Panc1 (cell line): ENCODE data around the gene ABCG2. TPM values are rescaled to one million over a fixed set of nuclear protein-coding genes. Genes with fewer than 3 reads are reported as not detected.

Experiments
- ATAC-seq: fragments of 200-7000 bp; cut with Tn5 transposase; 2 replicates; pipeline ENCODE4 v1.9.1; 2020; ENCODE audit warnings: mild to moderate bottlenecking, moderate library complexity
- BruUV-seq: library from RNA; stranded (reverse); fragments of 400-500 nt; replicated peaks from 2 replicates; lab custom pipeline; 2021; lab: Mats Ljungman, UMichigan
- CTCF ChIA-PET: fragments of 300-600 bp; sonication (Branson Sonifier 250); formaldehyde crosslinking; loops from one replicate; lab custom pipeline; 2022; ENCODE audit warnings: antibody characterized with exemption; lab: Charles Lee
- POLR2A ChIA-PET: fragments of 300-600 bp; sonication (Branson Sonifier 250); formaldehyde crosslinking; loops from one replicate; lab custom pipeline; 2022; ENCODE audit warnings: antibody characterized with exemption; lab: Charles Lee
- DNase-seq: peaks from one replicate; pipeline ENCODE4 v3.0.0-alpha.2; 2010; ENCODE audit warnings: low read depth, low spot score
- H3K27ac ChIP-seq: 2 replicates; pipeline ENCODE4 v1.5.1; 2011; ENCODE audit warnings: mild to moderate bottlenecking, low read length, inconsistent platforms
- H3K27me3 ChIP-seq: fragments of 200-500 bp; sonication (Bioruptor generic); 2 replicates; pipeline ENCODE4 v1.6.0; 2014; ENCODE audit warnings: low read length, inconsistent platforms; ENCODE audit not compliant: control insufficient read depth, insufficient read depth
- H3K36me3 ChIP-seq: fragments of 200-500 bp; sonication (Bioruptor generic); 2 replicates; pipeline ENCODE4 v1.5.1; 2014; ENCODE audit warnings: inconsistent platforms, mild to moderate bottlenecking, low read length, moderate library complexity; ENCODE audit not compliant: control insufficient read depth, insufficient read depth
- H3K4me1 ChIP-seq: 2 replicates; pipeline ENCODE4 v1.5.1; 2011; ENCODE audit warnings: inconsistent platforms, mild to moderate bottlenecking, low read length, moderate library complexity; ENCODE audit not compliant: control insufficient read depth, insufficient read depth
- H3K4me3 ChIP-seq, 2 experiments: 2 replicates each; pipeline ENCODE4 v1.5.1; 2011 to 2012; ENCODE audit warnings: low read depth in 2 of 2, low read length in 2 of 2, mild to moderate bottlenecking in 2 of 2, inconsistent platforms in 1 of 2, moderate library complexity in 1 of 2
- H3K9me3 ChIP-seq: fragments of 200-500 bp; sonication (Bioruptor generic); 2 replicates; pipeline ENCODE4 v1.5.1; 2014; ENCODE audit warnings: low read depth, mild to moderate bottlenecking, inconsistent platforms, low read length, moderate library complexity; ENCODE audit not compliant: control insufficient read depth, insufficient read depth
- POLR2AphosphoS5 ChIP-seq: IDR thresholded peaks from 2 replicates; pipeline ENCODE4 v1.6.1; 2012; ENCODE audit warnings: mild to moderate bottlenecking, low read depth, low read length, moderate library complexity
- SIN3A ChIP-seq: IDR thresholded peaks from 2 replicates; pipeline ENCODE4 v1.6.1; 2012; ENCODE audit warnings: low read depth, mild to moderate bottlenecking, low read length, moderate library complexity, borderline replicate concordance; ENCODE audit not compliant: insufficient read depth
- TCF7L2 ChIP-seq: IDR thresholded peaks from 2 replicates; pipeline ENCODE4 v1.6.1; 2011; ENCODE audit warnings: mild to moderate bottlenecking, low read depth, low read length, inconsistent platforms
- in situ Hi-C: cut with HindIII; loops from 2 replicates; pipeline ENCODE4 v1.10.0; 2016; ENCODE audit warnings: low sequenced_read_pairs, low pct_unique_long_range_greater_than_20kb
- intact Hi-C: fragments of 100-400 bp; cut with micrococcal nuclease; formaldehyde crosslinking; loops from one replicate; pipeline ENCODE4 v1.10.0; 2022; ENCODE audit not compliant: unreplicated experiment
- total RNA-seq: library from RNA; stranded (reverse); gene quantifications from one replicate; pipeline ENCODE4 v1.2.1, GENCODE V29; 2021; ENCODE audit not compliant: unreplicated experiment
- TF ChIP-seq, protein P1 (sequence below), 2 experiments: IDR thresholded peaks; 2 replicates each; pipeline ENCODE4 v1.6.1; 2011 to 2012; ENCODE audit warnings: low read depth in 2 of 2, control low read depth in 1 of 2, low read length in 1 of 2, mild to moderate bottlenecking in 1 of 2, moderate library complexity in 1 of 2; ENCODE audit not compliant: insufficient read depth in 1 of 2
- TF ChIP-seq, protein P2 (sequence below): fragments of 450-650 bp; IDR thresholded peaks from 2 replicates; pipeline ENCODE4 v1.5.1; 2017; ENCODE audit warnings: mild to moderate bottlenecking

ABCG2 gene
- total RNA-seq, 1 experiment from 2014 or later, result 63.3 TPM

- intact Hi-C loops (no loop called here), in situ Hi-C loops (no loop called here)
- DNase-seq, result no peak
- BruUV-seq, result no TSS peak
- Histone ChIP-seq H3K27me3 (no peaks in the 10 kb centered on the region), H3K36me3 (no peaks in the 10 kb centered on the region), H3K4me1 (no peaks in the 10 kb centered on the region), H3K27ac (no peak overlapping the region), H3K4me3 (no peak overlapping the region), H3K9me3 (no peaks in the 10 kb centered on the region)
- ATAC-seq, result no peak
- CTCF ChIA-PET, result no interaction called here
- POLR2A ChIA-PET, result no interaction called here
- TF ChIP-seq, protein P1, sequence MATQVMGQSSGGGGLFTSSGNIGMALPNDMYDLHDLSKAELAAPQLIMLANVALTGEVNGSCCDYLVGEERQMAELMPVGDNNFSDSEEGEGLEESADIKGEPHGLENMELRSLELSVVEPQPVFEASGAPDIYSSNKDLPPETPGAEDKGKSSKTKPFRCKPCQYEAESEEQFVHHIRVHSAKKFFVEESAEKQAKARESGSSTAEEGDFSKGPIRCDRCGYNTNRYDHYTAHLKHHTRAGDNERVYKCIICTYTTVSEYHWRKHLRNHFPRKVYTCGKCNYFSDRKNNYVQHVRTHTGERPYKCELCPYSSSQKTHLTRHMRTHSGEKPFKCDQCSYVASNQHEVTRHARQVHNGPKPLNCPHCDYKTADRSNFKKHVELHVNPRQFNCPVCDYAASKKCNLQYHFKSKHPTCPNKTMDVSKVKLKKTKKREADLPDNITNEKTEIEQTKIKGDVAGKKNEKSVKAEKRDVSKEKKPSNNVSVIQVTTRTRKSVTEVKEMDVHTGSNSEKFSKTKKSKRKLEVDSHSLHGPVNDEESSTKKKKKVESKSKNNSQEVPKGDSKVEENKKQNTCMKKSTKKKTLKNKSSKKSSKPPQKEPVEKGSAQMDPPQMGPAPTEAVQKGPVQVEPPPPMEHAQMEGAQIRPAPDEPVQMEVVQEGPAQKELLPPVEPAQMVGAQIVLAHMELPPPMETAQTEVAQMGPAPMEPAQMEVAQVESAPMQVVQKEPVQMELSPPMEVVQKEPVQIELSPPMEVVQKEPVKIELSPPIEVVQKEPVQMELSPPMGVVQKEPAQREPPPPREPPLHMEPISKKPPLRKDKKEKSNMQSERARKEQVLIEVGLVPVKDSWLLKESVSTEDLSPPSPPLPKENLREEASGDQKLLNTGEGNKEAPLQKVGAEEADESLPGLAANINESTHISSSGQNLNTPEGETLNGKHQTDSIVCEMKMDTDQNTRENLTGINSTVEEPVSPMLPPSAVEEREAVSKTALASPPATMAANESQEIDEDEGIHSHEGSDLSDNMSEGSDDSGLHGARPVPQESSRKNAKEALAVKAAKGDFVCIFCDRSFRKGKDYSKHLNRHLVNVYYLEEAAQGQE (IDR thresholded peaks at IDR 0.05; ENCODE audit: insufficient read depth in 1 of 2, low read depth in 2 of 2, low read length in 1 of 2), result no peak
- TF ChIP-seq TCF7L2 (no peak), SIN3A (no peak), POLR2AphosphoS5 (no peak)
- TF ChIP-seq, protein P2, sequence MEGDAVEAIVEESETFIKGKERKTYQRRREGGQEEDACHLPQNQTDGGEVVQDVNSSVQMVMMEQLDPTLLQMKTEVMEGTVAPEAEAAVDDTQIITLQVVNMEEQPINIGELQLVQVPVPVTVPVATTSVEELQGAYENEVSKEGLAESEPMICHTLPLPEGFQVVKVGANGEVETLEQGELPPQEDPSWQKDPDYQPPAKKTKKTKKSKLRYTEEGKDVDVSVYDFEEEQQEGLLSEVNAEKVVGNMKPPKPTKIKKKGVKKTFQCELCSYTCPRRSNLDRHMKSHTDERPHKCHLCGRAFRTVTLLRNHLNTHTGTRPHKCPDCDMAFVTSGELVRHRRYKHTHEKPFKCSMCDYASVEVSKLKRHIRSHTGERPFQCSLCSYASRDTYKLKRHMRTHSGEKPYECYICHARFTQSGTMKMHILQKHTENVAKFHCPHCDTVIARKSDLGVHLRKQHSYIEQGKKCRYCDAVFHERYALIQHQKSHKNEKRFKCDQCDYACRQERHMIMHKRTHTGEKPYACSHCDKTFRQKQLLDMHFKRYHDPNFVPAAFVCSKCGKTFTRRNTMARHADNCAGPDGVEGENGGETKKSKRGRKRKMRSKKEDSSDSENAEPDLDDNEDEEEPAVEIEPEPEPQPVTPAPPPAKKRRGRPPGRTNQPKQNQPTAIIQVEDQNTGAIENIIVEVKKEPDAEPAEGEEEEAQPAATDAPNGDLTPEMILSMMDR, result no peak
Measured at GRCh38 chr4:88097781-88098180, 60.7 kb downstream of the ABCG2 start.

- no TSS peak for BruUV-seq
- in situ Hi-C loops (no loop called here), intact Hi-C loops (no loop called here)
- TF ChIP-seq, protein P2, result no peak
- TF ChIP-seq POLR2AphosphoS5, result no peak
- TF ChIP-seq TCF7L2, result no peak
- TF ChIP-seq, protein P1 (IDR thresholded peaks at IDR 0.05; ENCODE audit: insufficient read depth in 1 of 2, low read depth in 2 of 2, low read length in 1 of 2), result no peak
- no peak for TF ChIP-seq SIN3A
- no peaks in the 10 kb centered on the region for H3K36me3 ChIP-seq
- H3K4me3 ChIP-seq, result no peak overlapping the region
- ChIA-PET CTCF (no interaction called here), POLR2A (no interaction called here)
- H3K9me3 ChIP-seq, result no peaks in the 10 kb centered on the region
- no peaks in the 10 kb centered on the region for H3K27me3 ChIP-seq
- H3K4me1 ChIP-seq, result no peaks in the 10 kb centered on the region
- no peak overlapping the region for H3K27ac ChIP-seq
- DNase-seq (no peak), ATAC-seq (no peak)
Measured at GRCh38 chr4:88097301-88097700, 61.1 kb downstream of the ABCG2 start.
